Epithelial cell of proximal tubule (primary cell): Measurements from ENCODE around the gene MYBPC3. TPM values are rescaled to one million over a fixed set of nuclear protein-coding genes. Genes with fewer than 3 reads are reported as not detected.

ENCODE experiments used
- DNase-seq: peaks from one replicate; pipeline ENCODE4 v3.0.0-alpha.2; 2011; ENCODE audit warnings: low read depth
- H3K4me3 ChIP-seq: 2 replicates; pipeline ENCODE4 v1.5.1; 2011; ENCODE audit warnings: low read depth, mild to moderate bottlenecking, low read length
- CTCF ChIP-seq: conservative IDR thresholded peaks from 2 replicates; pipeline ENCODE4 v1.5.1; 2012; ENCODE audit warnings: low read depth, mild to moderate bottlenecking, low read length
- total RNA-seq: library from RNA; depleted of rRNA; stranded (reverse); fragments of >200 nt; gene quantifications from 2 replicates; pipeline ENCODE4 v1.2.3, GENCODE V29; 2015

The MYBPC3 gene
- total RNA-seq, 1 donor from 2014 or later, result not detected

GRCh38 chr11:47332791-47333525 lies 19.5 kb downstream of the MYBPC3 start:
- TF ChIP-seq CTCF, result no peak
- no peak for DNase-seq
- no peak overlapping the region for H3K4me3 ChIP-seq

- TF ChIP-seq CTCF, result no peak
- H3K4me3 ChIP-seq, result no peak overlapping the region
- no peak for DNase-seq
Measured at GRCh38 chr11:47332303-47332711, 20.2 kb downstream of the MYBPC3 start.

GRCh38 chr11:47331454-47332302 lies 20.8 kb downstream of the MYBPC3 start:
- TF ChIP-seq CTCF, result no peak
- no peak for DNase-seq
- H3K4me3 ChIP-seq, result no peak overlapping the region

GRCh38 chr11:47329987-47330931 lies 22.2 kb downstream of the MYBPC3 start:
- no peak for DNase-seq
- no peak for TF ChIP-seq CTCF
- no peak overlapping the region for H3K4me3 ChIP-seq

- H3K4me3 ChIP-seq, result no peak overlapping the region
- no peak for TF ChIP-seq CTCF
- no peak for DNase-seq
Measured at GRCh38 chr11:47329431-47329986, 23.0 kb downstream of the MYBPC3 start.

GRCh38 chr11:47328449-47329390 lies 23.8 kb downstream of the MYBPC3 start:
- TF ChIP-seq CTCF, result no peak
- no peak overlapping the region for H3K4me3 ChIP-seq
- no peak for DNase-seq
